Adrenal gland (tissue), 12 donors: ENCODE data around the gene PI16. TPM values are rescaled to one million over a fixed set of nuclear protein-coding genes. Genes with fewer than 3 reads are reported as not detected.

Source experiments
- DNase-seq, 7 donors: peaks; one replicate each; pipeline ENCODE4 v3.0.0-alpha.2; 2019 to 2020
- H3K27ac ChIP-seq, 5 donors: fragments of 200-600 bp; sonication (generic) in 4 of 5; 1 replicate in 3 of 5; 2 replicates in 2 of 5; pipeline versions ENCODE4 v1.5.1 to v1.8.0; 2016 to 2020; ENCODE audit warnings: mild to moderate bottlenecking in 1 of 5
- H3K27me3 ChIP-seq: fragments of 200-600 bp; 2 replicates; pipeline ENCODE4 v1.8.0; 2021
- H3K36me3 ChIP-seq, 2 donors: fragments of 200-600 bp; replicated peaks in 1 of 2; 1 replicate in 1 of 2; 2 replicates in 1 of 2; pipeline versions ENCODE4 v1.5.1 to v1.8.0; 2018 to 2022
- H3K4me1 ChIP-seq, 2 donors: fragments of 200-600 bp; replicated peaks in 1 of 2; 1 replicate in 1 of 2; 2 replicates in 1 of 2; pipeline versions ENCODE4 v1.5.1 to v1.8.0; 2018 to 2021
- H3K4me3 ChIP-seq, 4 donors: fragments of 200-600 bp; sonication (generic) in 3 of 4; one replicate each; pipeline ENCODE4 v1.5.1; 2016 to 2018
- H3K9me3 ChIP-seq, 3 donors: fragments of 200-600 bp; sonication (generic) in 1 of 3; replicated peaks in 1 of 3; 1 replicate in 2 of 3; 2 replicates in 1 of 3; pipeline versions ENCODE4 v1.5.1 to v1.8.0; 2016 to 2021
- POLR2A ChIP-seq, 2 donors: fragments of 450-650 bp; IDR thresholded peaks; one replicate each; pipeline ENCODE4 v1.6.1; 2017; ENCODE audit warnings: antibody characterized with exemption in 2 of 2, mild to moderate bottlenecking in 2 of 2, moderate library complexity in 1 of 2
- WGBS, 4 donors: extraction: QIAGEN DNeasy Blood & Tissue Kit in 2 of 4; methylation state at CpG; one replicate each; pipeline versions ENCODE4 v1.1.5 to v1.1.7; 2013 to 2017; 5-methylcytosine and 5-hydroxymethylcytosine counted together
- intact Hi-C, 2 donors: fragments of 100-400 bp; cut with DNase I; formaldehyde crosslinking; loops; one replicate each; pipeline versions ENCODE4 v1.14.1 to v1.15.0; 2022 to 2023
- polyA plus RNA-seq, 3 donors: library from polyadenylated mRNA; stranded (reverse); fragments of 200-250 nt in 2 of 3; fragments of 350-450 nt in 1 of 3; fragmentation: Illumina TruSeq in 1 of 3; extraction: RNeasy Lipid Tissue Mini Kit (QIAGEN cat#74804) in 1 of 3; gene quantifications; one replicate each; pipeline ENCODE4 v1.2.3, GENCODE V29; 2013 to 2014
- total RNA-seq, 9 donors: library from RNA; depleted of rRNA in 4 of 9; stranded (reverse); fragments of >200 nt in 4 of 9; fragments of 120-200 nt in 1 of 9; fragmentation: NEBNext Ultra II Directional in 1 of 9; extraction: Animal tissue kit (Norgen Biotek cat#: 25700) in 1 of 9; gene quantifications; one replicate each; pipeline versions ENCODE4 v1.1.0 to v1.2.4, GENCODE V29; 2013 to 2023
- TF ChIP-seq, protein P1 (sequence below), 6 experiments: fragments of 450-650 bp in 4 of 6; fragments of 200-600 bp in 2 of 6; sonication (generic) in 1 of 6; IDR thresholded peaks; 1 replicate in 5 of 6; 2 replicates in 1 of 6; pipeline versions ENCODE4 v1.5.1 to v1.8.0; 2016 to 2021; ENCODE audit warnings: antibody characterized with exemption in 6 of 6, mild to moderate bottlenecking in 2 of 6, moderate library complexity in 1 of 6
- donor health status: healthy with polysubstance abuse.
- donor health status: Bipolar disorder and iron deficiency.
- donor health status: DM: yes; HTN: yes; CAD: no.
- donor health status: DM: no; HTN: no; CAD: no.
- donor health status: DM: no; HTN: no; CAD: no.
- donor health status: DM: yes; HTN: yes; CAD: no.

Gene PI16
- total and polyA plus RNA-seq, 12 donors = 0.12 to 9.3 (median 0.68) TPM; not detected in 1

DNA sequence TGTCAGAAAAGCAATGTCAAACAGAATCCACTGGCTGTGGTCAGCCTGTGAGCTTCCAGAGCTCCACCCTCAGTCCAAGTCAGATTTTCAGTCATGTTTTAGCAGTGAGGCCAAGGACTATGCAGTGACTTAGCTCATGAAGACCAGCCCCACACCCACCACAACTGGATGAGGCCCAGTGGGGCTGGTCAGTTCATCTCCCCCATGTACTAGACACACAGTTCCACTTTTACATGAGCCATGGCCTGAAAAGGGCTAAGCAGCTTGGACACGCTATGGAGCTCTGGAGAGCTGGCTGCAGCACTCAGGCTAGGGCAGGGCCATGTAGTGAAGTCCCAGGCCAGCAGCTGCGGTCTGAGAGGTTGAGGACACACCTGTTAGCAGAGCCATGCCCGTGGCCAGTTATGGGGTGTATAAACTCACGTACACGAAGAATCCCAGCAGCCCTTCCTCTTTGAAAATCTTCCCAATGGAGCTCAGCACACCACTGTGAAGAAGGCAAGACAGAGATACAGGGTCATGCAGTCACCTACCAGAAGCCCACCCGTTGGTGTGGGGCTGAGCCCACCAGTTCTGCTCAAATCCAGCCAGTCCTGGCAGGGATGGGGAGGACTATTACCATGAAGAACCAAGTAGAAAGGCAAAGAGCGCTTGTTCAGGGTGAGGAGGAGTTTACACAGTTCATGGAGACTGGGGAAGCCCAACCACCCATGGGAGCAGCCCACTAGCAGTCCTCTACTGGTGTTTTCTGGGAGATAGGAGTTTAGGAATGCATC, 20.9 kb downstream of the PI16 start:
- peak in 1 of 7 donors; percentile 21 for DNase-seq
- intact Hi-C loops = loop anchor here (5.0 to 10.0 kb wide), 3 partner anchors 51 to 88 kb away; partner anchors contain the start of gene C6orf89 (in 1 of the 2)
- Histone ChIP-seq H3K4me3 (no peak overlapping the region), H3K36me3 (peaks cover 0 to 81% of the 10 kb centered on the region in 2 donors), H3K27me3 (no peaks in the 10 kb centered on the region), H3K4me1 (peaks cover 17 to 34% of the 10 kb centered on the region in 2 donors), H3K27ac (peak overlapping the region in 2 of 5 donors; percentile 6 to 28), H3K9me3 (no peaks in the 10 kb centered on the region)
- WGBS, 4 donors = 85 to 95% (median 90%) methylated on average over 6 to 7 of the region's 7 CpGs
- no peak for TF ChIP-seq POLR2A (IDR thresholded peaks at IDR 0.05)
- TF ChIP-seq, protein P1, sequence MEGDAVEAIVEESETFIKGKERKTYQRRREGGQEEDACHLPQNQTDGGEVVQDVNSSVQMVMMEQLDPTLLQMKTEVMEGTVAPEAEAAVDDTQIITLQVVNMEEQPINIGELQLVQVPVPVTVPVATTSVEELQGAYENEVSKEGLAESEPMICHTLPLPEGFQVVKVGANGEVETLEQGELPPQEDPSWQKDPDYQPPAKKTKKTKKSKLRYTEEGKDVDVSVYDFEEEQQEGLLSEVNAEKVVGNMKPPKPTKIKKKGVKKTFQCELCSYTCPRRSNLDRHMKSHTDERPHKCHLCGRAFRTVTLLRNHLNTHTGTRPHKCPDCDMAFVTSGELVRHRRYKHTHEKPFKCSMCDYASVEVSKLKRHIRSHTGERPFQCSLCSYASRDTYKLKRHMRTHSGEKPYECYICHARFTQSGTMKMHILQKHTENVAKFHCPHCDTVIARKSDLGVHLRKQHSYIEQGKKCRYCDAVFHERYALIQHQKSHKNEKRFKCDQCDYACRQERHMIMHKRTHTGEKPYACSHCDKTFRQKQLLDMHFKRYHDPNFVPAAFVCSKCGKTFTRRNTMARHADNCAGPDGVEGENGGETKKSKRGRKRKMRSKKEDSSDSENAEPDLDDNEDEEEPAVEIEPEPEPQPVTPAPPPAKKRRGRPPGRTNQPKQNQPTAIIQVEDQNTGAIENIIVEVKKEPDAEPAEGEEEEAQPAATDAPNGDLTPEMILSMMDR (IDR thresholded peaks at IDR 0.05) = no peak

DNA sequence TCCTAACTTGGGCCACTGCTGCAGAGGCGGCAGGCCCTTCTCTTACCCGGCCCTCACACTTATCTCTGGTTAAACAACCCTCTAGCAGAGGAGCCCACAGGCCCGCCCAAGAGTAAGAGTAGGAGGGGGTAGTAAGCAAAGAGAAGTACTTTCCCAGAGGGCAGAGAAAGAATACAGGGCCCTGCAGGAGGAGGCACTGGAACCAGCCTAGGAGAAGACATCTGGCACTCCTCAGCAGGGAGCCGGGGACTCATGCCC, 21.4 kb downstream of the PI16 start:
- intact Hi-C loops = loop anchor here (5.0 to 10.0 kb wide), 3 partner anchors 51 to 89 kb away; partner anchors contain the start of gene C6orf89 (in 1 of the 2)
- H3K27ac ChIP-seq = peak overlapping the region in 3 of 5 donors; percentile 28 to 90 (median 60)
- peaks cover 0 to 78% of the 10 kb centered on the region in 2 donors for H3K36me3 ChIP-seq
- no peaks in the 10 kb centered on the region for H3K9me3 ChIP-seq
- WGBS, 4 donors = 87 to 97% (median 90%) methylated on average over 2 to 4 of the region's 4 CpGs
- peak in 1 of 7 donors; percentile 20 for DNase-seq
- no peak for TF ChIP-seq POLR2A (IDR thresholded peaks at IDR 0.05)
- TF ChIP-seq, protein P1 (IDR thresholded peaks at IDR 0.05) = no peak
- H3K4me3 ChIP-seq = no peak overlapping the region
- H3K4me1 ChIP-seq = peaks cover 17 to 39% of the 10 kb centered on the region in 2 donors
- no peaks in the 10 kb centered on the region for H3K27me3 ChIP-seq

DNA sequence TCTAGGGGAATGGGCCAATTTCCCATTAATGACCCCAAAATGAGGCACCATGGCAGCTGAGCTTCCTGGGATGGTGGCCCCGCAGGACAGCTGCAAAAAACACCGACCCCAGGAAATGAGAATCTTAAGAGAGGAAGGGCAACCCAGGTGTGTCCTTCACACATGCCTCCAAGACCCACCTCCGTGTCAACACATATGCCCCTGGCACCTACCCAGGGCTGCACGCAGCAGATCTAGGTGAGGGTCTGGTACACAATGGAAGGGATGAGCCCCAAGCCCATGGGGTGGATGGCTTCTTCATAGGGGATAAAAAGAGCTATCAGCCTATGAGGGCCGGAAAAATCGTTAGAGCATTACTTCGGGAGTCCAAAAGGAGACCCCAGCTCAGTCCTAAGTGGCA, 22.0 kb downstream of the PI16 start:
- H3K36me3 ChIP-seq = peaks cover 0 to 78% of the 10 kb centered on the region in 2 donors
- H3K4me3 ChIP-seq = no peak overlapping the region
- H3K4me1 ChIP-seq = peaks cover 17 to 45% of the 10 kb centered on the region in 2 donors
- TF ChIP-seq, protein P1 (IDR thresholded peaks at IDR 0.05) = no peak
- TF ChIP-seq POLR2A (IDR thresholded peaks at IDR 0.05) = no peak
- WGBS, 4 donors = 76 to 84% (median 78%) methylated on average over 5 to 7 of the region's 7 CpGs
- no peak for DNase-seq
- peak overlapping the region in 4 of 5 donors; percentile 60 to 90 (median 72) for H3K27ac ChIP-seq
- H3K27me3 ChIP-seq = no peaks in the 10 kb centered on the region
- no peaks in the 10 kb centered on the region for H3K9me3 ChIP-seq
- intact Hi-C loops = loop anchor here (5.0 to 10.0 kb wide), 3 partner anchors 52 to 89 kb away; partner anchors contain the start of gene C6orf89 (in 1 of the 2)

DNA sequence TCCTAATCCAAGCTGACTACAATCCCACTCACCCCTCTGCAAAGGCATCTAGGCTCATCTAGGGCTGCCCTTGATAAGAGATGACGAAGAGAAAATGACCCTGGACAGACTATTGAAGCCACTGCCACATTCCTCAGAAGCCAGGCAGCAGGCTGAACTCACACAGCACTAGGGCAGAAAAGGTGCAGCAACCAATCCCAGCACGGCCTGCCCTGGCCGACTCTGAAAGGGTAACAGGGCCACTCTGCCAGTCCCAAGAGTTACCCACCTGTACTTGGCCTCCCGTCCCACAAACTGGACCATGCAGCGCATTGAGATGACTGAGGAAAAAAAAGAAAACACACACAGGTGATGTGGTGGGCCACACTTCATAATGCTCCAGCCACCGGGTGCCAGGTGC, 22.4 kb downstream of the PI16 start:
- intact Hi-C loops = loop anchor here (5.0 to 10.0 kb wide), 3 partner anchors 52 to 90 kb away; partner anchors contain the start of gene C6orf89 (in 1 of the 2)
- Histone ChIP-seq H3K4me3 (no peak overlapping the region), H3K36me3 (peaks cover 0 to 75% of the 10 kb centered on the region in 2 donors), H3K9me3 (no peaks in the 10 kb centered on the region), H3K27ac (peak overlapping the region in 4 of 5 donors; percentile 60 to 90 (median 72)), H3K4me1 (peaks cover 17 to 48% of the 10 kb centered on the region in 2 donors), H3K27me3 (no peaks in the 10 kb centered on the region)
- DNase-seq = peak; percentile 52 to 80 (median 75)
- 50 to 70% (median 60%) methylated on average over 6 of the region's 6 CpGs for WGBS, 4 donors
- peak in 1 of 2 donors; percentile 40 for TF ChIP-seq POLR2A (IDR thresholded peaks at IDR 0.05)
- TF ChIP-seq, protein P1 (IDR thresholded peaks at IDR 0.05) = no peak
